HEK293T (cell line): Measurements from ENCODE around the gene ATP5IF1.

Experiments used
- FOXK2 ChIP-seq: fragments of 450-650 bp; IDR thresholded peaks from 2 replicates; pipeline ENCODE4 v1.6.1; 2016; ENCODE audit warnings: mild to moderate bottlenecking
- L3MBTL2 ChIP-seq: fragments of 450-650 bp; conservative IDR thresholded peaks from 2 replicates; pipeline ENCODE4 v1.6.1; 2016; ENCODE audit warnings: mild to moderate bottlenecking

DNA sequence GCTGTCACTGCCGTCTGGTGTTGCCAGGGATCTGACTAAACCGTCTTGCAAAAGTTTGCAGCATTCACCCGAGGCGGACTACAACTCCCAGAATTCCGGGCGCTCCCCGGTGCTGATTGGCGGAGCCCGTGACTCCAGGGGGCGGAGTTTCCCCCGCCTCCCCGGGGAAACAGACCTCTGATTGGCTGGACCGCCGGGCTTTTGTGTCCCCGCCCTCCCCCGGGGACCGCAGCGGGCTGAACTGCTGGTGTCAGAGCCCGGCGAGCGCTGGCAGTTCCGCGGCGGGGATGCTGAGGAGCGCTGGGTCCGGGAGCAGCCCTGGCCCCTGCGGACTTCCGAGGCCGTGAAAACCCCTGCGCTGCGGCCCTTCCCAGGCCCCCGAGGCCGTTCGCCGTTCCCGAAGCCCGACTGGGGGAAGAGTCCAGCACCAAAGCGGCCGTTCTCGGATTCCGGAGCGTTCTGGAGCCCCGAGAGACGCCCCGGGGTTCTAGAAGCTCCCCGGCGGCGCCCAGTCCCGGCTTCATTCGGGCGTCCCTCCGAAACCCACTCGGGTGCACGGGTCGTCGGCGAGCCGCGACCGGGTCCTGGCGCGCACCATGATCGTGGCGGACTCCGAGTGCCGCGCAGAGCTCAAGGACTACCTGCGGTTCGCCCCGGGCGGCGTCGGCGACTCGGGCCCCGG lies 23.5 kb downstream of the ATP5IF1 start, which contains the start of gene SESN2:
- TF ChIP-seq FOXK2 (no peak), L3MBTL2 (no peak)
